GM12873 (cell line): ENCODE measurements around the gene KCNK4.

Experiments
- CTCF ChIP-seq: IDR thresholded peaks from 2 replicates; pipeline ENCODE4 v1.5.1; 2012; ENCODE audit warnings: low read depth, mild to moderate bottlenecking, moderate library complexity, low read length, control low read depth; ENCODE audit not compliant: insufficient read depth; ENCODE audit errors: missing control alignments

The KCNK4 gene

GRCh38 chr11:64276653-64277431 is 14.3 kb upstream of the KCNK4 start:
- TF ChIP-seq CTCF, result no peak

GRCh38 chr11:64278576-64279190 is 12.4 kb upstream of the KCNK4 start:
- TF ChIP-seq CTCF, result no peak

GRCh38 chr11:64281957-64282770 is 8.9 kb upstream of the KCNK4 start:
- no peak for TF ChIP-seq CTCF

GRCh38 chr11:64283092-64283491 is 8.0 kb upstream of the KCNK4 start:
- TF ChIP-seq CTCF, result no peak

- no peak for TF ChIP-seq CTCF
These were observed 6.8 kb upstream of the KCNK4 start, which contains the start of gene BAD for GRCh38 chr11:64284048-64284961. Gene BAD (minus strand): TSS chr11:64284665. CDS start chr11:64284368, 297 bp downstream.

GRCh38 chr11:64284962-64285884 is 5.9 kb upstream of the KCNK4 start, which contains the start of gene GPR137:
Gene GPR137 (plus strand): TSS chr11:64285848. CDS start chr11:64286525, 677 bp downstream.
- no peak for TF ChIP-seq CTCF
